Activated naive CD4-positive, alpha-beta T cell treated with anti-CD3 and anti-CD28 coated beads, Interleukin-2, amount 50 U/mL, for 24 hours (primary cell): ENCODE data around the gene TLN1.

Experiments
- H3K27ac Mint-ChIP-seq: one replicate; pipeline ENCODE4 v1.8.0; 2021; ENCODE audit warnings: mild to moderate bottlenecking, mixed read lengths
- H3K27me3 Mint-ChIP-seq: one replicate; pipeline ENCODE4 v1.8.0; 2021; ENCODE audit warnings: mixed read lengths
- H3K36me3 Mint-ChIP-seq: one replicate; pipeline ENCODE4 v1.8.0; 2021; ENCODE audit warnings: mixed read lengths
- H3K4me1 Mint-ChIP-seq: one replicate; pipeline ENCODE4 v1.8.0; 2021; ENCODE audit warnings: mixed read lengths
- H3K4me3 Mint-ChIP-seq: one replicate; pipeline ENCODE4 v1.8.0; 2021; ENCODE audit warnings: mild to moderate bottlenecking, mixed read lengths
- H3K9me3 Mint-ChIP-seq: one replicate; pipeline ENCODE4 v1.8.0; 2021; ENCODE audit warnings: mixed read lengths

The TLN1 gene

DNA sequence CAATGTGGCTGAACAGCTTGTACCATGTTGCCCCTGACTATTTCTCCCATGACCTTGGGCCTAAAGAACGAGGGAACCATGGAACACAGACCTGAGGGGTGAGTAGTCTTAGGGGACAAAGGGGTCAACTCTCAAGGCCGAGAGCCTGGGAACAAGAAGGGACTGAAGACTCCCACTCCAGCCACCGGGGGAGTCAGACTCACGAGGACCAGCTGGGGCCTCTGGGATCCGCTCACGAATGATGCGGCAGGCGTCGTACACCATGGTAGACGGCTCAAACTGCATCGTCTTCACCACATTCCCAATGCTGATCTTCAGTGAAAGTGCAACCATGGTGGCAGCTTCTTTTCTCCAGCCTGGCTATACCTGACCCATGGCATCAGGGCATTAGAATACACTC is 6.6 kb downstream of the TLN1 start:
- Mint-ChIP-seq H3K27ac (no peak overlapping the region), H3K4me1 (no peaks in the 10 kb centered on the region), H3K27me3 (no peaks in the 10 kb centered on the region), H3K36me3 (peaks cover 9% of the 10 kb centered on the region), H3K9me3 (no peaks in the 10 kb centered on the region), H3K4me3 (no peak overlapping the region)

DNA sequence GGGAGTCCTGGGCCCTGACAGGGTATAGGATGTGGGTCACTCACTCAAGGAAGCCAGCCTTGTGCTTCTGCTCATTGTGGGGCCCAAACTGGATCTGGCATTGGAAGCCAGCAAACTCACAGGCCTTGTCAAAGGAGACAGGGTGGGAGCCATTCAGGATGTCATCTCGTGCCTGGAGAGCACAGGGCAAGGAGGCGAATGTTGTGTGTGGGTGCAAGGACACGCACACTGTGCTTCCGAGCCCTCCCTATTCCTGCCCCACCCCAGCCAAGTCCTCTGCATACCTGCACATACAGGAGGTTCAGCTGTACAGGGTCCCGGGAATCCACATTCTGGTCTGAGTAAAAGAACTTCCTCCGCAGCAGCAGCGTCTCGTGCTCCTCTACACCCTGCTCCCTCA is 8.1 kb downstream of the TLN1 start:
- Mint-ChIP-seq H3K27me3 (no peaks in the 10 kb centered on the region), H3K27ac (no peak overlapping the region), H3K4me1 (no peaks in the 10 kb centered on the region), H3K36me3 (peaks cover 9% of the 10 kb centered on the region), H3K4me3 (no peak overlapping the region), H3K9me3 (no peaks in the 10 kb centered on the region)

- peaks cover 9% of the 10 kb centered on the region for H3K36me3 Mint-ChIP-seq
- H3K4me1 Mint-ChIP-seq = no peaks in the 10 kb centered on the region
- H3K27me3 Mint-ChIP-seq = no peaks in the 10 kb centered on the region
- no peak overlapping the region for H3K4me3 Mint-ChIP-seq
- H3K27ac Mint-ChIP-seq = no peak overlapping the region
- no peaks in the 10 kb centered on the region for H3K9me3 Mint-ChIP-seq
Observed at GRCh38 chr9:35723426-35723825, 8.6 kb downstream of the TLN1 start.

- Mint-ChIP-seq H3K4me1 (no peaks in the 10 kb centered on the region), H3K9me3 (no peaks in the 10 kb centered on the region), H3K27me3 (no peaks in the 10 kb centered on the region), H3K4me3 (no peak overlapping the region), H3K36me3 (peaks cover 18% of the 10 kb centered on the region), H3K27ac (no peak overlapping the region)
Observed at GRCh38 chr9:35719546-35719945, 12.4 kb downstream of the TLN1 start.

- H3K4me3 Mint-ChIP-seq = no peak overlapping the region
- H3K27me3 Mint-ChIP-seq = no peaks in the 10 kb centered on the region
- H3K36me3 Mint-ChIP-seq = peaks cover 15% of the 10 kb centered on the region
- no peak overlapping the region for H3K27ac Mint-ChIP-seq
- H3K9me3 Mint-ChIP-seq = no peaks in the 10 kb centered on the region
- no peaks in the 10 kb centered on the region for H3K4me1 Mint-ChIP-seq
Observed at GRCh38 chr9:35718721-35719511, 13.1 kb downstream of the TLN1 start.

GRCh38 chr9:35717132-35717870 is 14.7 kb downstream of the TLN1 start:
- H3K9me3 Mint-ChIP-seq = no peaks in the 10 kb centered on the region
- H3K4me1 Mint-ChIP-seq = no peaks in the 10 kb centered on the region
- H3K27me3 Mint-ChIP-seq = no peaks in the 10 kb centered on the region
- H3K36me3 Mint-ChIP-seq = peaks cover 16% of the 10 kb centered on the region
- H3K27ac Mint-ChIP-seq = no peak overlapping the region
- H3K4me3 Mint-ChIP-seq = no peak overlapping the region

GRCh38 chr9:35716230-35716629 is 15.8 kb downstream of the TLN1 start:
- H3K9me3 Mint-ChIP-seq = no peaks in the 10 kb centered on the region
- H3K27me3 Mint-ChIP-seq = no peaks in the 10 kb centered on the region
- no peaks in the 10 kb centered on the region for H3K4me1 Mint-ChIP-seq
- no peak overlapping the region for H3K27ac Mint-ChIP-seq
- H3K36me3 Mint-ChIP-seq = peaks cover 18% of the 10 kb centered on the region
- H3K4me3 Mint-ChIP-seq = no peak overlapping the region

DNA sequence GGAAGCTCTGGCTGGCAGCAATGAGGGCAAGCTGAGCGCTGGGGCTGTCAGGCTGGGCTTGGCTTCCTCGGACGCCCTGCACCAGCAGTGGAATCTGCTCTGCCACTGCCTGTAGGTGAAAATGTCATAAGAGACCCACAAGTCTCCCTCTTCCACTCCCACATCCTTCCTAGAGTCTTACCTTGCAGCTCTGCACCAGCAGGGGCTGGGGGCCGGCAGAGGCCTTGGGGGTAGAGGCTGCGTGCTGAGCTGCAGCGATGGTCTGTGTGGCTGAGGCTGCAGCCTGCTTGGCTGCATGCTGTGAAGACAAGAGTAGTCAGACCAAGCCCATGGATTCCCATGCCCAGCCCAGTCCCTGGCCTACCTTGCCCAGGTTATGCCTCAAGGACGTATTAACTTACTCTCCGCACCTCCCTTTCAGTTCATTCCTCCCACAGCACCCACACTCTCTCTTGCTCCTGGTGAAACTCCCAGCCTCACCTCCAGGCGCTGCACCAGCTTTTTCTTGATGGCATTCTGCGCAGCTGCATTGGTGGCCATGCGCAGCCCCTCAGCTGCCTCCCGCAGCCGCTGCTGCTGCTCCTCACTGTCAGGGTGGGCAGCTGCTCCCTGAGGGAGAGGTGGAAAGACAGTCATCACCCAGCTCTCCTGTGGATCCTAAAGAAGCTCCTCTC is 17.3 kb downstream of the TLN1 start:
- no peak overlapping the region for H3K4me3 Mint-ChIP-seq
- no peaks in the 10 kb centered on the region for H3K9me3 Mint-ChIP-seq
- H3K36me3 Mint-ChIP-seq = peaks cover 22% of the 10 kb centered on the region
- H3K27ac Mint-ChIP-seq = no peak overlapping the region
- no peaks in the 10 kb centered on the region for H3K27me3 Mint-ChIP-seq
- H3K4me1 Mint-ChIP-seq = no peaks in the 10 kb centered on the region

- H3K4me1 Mint-ChIP-seq = no peaks in the 10 kb centered on the region
- peaks cover 22% of the 10 kb centered on the region for H3K36me3 Mint-ChIP-seq
- H3K9me3 Mint-ChIP-seq = no peaks in the 10 kb centered on the region
- H3K4me3 Mint-ChIP-seq = no peak overlapping the region
- H3K27me3 Mint-ChIP-seq = no peaks in the 10 kb centered on the region
- no peak overlapping the region for H3K27ac Mint-ChIP-seq
Observed at GRCh38 chr9:35714123-35714522, 17.9 kb downstream of the TLN1 start.

- no peak overlapping the region for H3K4me3 Mint-ChIP-seq
- H3K36me3 Mint-ChIP-seq = peaks cover 25% of the 10 kb centered on the region
- H3K9me3 Mint-ChIP-seq = no peaks in the 10 kb centered on the region
- no peak overlapping the region for H3K27ac Mint-ChIP-seq
- no peaks in the 10 kb centered on the region for H3K4me1 Mint-ChIP-seq
- H3K27me3 Mint-ChIP-seq = no peaks in the 10 kb centered on the region
Observed at GRCh38 chr9:35713578-35713977, 18.4 kb downstream of the TLN1 start.

DNA sequence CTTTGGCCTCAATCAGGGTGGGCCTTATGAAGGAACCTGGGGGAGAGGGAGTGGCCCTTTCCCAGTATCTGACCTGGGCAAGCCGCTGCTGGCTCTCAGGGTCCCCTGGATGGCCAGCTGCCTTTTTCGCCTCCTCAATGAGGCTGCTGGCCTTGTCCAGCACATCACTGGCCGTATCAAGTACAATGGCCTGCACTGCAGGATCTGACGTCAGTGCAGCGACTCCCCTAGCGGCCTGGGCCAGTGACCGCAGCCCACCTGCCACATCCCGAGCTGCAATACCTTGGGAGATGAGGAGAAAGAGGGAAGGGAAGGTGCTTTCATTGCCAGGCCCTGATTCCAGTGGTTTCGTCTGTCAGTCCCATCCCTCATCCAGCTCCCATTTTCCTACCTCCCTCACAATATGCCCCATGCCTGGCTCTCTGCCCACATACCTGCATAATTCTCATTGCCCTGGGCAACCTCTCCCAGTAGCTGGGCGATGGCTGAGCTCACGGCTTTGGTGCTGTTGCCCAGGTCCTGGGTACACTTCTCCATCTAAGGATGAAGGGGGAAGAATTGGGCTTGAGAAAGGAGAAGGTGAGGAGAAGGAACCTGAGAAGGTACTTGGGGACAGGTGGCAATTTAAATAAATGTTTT is 19.1 kb downstream of the TLN1 start:
- Mint-ChIP-seq H3K27ac (no peak overlapping the region), H3K9me3 (no peaks in the 10 kb centered on the region), H3K27me3 (no peaks in the 10 kb centered on the region), H3K4me1 (no peaks in the 10 kb centered on the region), H3K4me3 (no peak overlapping the region), H3K36me3 (peaks cover 25% of the 10 kb centered on the region)

DNA sequence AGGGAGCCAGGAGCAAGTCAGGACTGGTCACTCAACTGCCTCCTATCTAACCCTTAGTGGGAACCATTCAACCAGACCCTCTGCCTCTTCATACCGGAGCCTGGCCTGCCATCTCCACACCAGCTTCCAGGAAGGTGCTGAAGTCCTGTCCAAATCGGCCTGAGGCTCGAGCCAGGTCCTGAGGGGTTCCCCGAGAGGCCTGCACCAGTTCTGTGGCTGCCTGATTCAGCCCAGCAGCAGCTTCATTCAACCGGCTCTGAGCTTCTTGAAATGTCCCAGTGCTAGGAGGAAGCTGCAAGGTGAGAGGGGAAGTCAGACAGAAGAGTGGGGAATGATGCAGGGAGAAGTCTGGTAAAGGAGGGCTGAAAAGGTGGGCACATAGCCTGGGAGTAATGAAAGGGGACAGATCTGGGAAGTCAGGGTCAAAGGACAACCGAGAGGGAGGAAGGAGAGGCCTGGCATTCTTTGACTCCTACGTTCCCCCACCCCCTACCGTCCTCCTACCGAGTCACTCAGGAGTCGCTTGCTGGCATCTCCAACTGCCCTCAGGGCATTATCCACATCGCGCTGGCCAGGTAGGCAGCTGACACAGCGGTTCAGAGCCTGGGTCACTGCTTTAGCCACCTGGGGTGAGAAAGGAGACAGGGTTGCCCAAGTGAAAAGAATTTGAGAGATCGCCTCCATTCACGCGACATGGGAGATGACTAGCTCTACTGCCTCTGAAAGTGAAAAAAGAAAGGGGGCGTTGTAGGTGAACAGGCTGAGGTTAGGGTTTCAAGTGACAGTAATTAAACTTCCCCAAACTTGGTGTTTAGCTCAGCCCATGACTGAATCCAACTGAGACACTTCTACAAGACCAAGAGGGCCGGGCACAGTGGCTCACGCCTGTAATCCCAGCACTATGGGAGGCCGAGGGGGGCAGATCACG is 20.2 kb downstream of the TLN1 start:
- H3K4me1 Mint-ChIP-seq = no peaks in the 10 kb centered on the region
- no peak overlapping the region for H3K27ac Mint-ChIP-seq
- H3K36me3 Mint-ChIP-seq = peaks cover 31% of the 10 kb centered on the region

DNA sequence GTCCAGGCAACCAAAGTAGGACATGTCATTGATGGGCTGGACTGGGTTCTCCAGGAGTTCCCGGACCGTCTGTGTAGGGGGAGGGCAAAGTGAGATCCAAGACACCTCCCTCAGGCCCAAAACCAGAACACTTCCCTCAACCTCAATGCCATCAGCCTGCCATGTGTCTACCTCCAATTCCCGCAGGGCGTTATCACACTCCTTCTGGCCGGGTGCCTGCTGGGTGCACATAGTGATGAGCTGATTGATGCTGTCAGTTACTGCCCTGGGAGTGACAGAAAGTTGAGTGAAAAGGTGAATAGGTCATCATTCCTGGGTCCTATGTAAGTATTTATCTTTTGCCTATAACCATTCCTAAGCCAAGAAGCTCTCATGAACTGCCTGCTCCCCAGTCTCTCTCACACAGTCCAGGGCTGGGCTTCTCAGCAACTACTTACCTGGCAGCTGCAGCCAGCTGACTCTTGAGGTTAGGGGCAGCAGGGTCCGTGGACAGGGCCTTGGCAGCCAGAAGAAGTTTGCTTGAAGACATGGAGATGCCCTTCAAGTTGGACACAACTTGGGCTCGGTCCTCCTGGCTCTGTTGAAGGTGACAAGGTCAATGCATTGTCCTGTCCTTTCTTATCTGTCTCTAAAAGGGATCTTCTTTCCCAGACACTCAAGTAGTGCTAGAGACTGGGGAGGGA is 21.0 kb downstream of the TLN1 start:
- H3K27ac Mint-ChIP-seq = no peak overlapping the region
- peaks cover 30% of the 10 kb centered on the region for H3K36me3 Mint-ChIP-seq
- H3K27me3 Mint-ChIP-seq = no peaks in the 10 kb centered on the region
- H3K4me3 Mint-ChIP-seq = no peak overlapping the region
- H3K4me1 Mint-ChIP-seq = no peaks in the 10 kb centered on the region
- H3K9me3 Mint-ChIP-seq = no peaks in the 10 kb centered on the region

More for the DNA sequence above, 20.2 kb downstream of the TLN1 start:
- Mint-ChIP-seq H3K27me3 (no peaks in the 10 kb centered on the region), H3K9me3 (no peaks in the 10 kb centered on the region), H3K4me3 (no peak overlapping the region)

GRCh38 chr9:35708146-35708545 is 23.8 kb downstream of the TLN1 start:
- Mint-ChIP-seq H3K4me1 (no peaks in the 10 kb centered on the region), H3K27me3 (no peaks in the 10 kb centered on the region), H3K9me3 (no peaks in the 10 kb centered on the region), H3K4me3 (no peak overlapping the region), H3K36me3 (peaks cover 27% of the 10 kb centered on the region), H3K27ac (no peak overlapping the region)
